ENCODE results near the gene CDC40.

DNA sequence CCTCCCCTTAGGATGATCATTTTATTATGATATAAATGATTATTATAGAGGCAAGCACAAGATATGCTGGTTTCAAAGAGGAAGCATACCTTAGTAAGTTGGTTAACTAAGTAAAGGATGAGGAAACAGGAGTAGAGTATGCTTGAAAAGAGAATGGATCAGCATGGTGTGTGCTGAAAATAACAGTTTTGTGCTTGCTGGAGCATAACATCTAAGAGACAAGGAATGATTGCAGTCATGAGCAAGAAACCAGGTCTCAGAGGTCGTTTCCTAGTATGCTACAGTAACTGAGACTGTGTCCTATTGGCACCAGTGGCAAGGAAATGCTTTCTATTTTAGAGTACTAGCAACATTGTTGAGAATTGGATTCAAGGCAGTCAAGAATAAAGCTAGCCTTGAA lies 34.1 kb downstream of the CDC40 start:
- TF ChIP-seq EZH2 (IDR thresholded peaks at IDR 0.05; ENCODE audit: borderline replicate concordance, low read length), result no peak
- TF ChIP-seq, protein P1, sequence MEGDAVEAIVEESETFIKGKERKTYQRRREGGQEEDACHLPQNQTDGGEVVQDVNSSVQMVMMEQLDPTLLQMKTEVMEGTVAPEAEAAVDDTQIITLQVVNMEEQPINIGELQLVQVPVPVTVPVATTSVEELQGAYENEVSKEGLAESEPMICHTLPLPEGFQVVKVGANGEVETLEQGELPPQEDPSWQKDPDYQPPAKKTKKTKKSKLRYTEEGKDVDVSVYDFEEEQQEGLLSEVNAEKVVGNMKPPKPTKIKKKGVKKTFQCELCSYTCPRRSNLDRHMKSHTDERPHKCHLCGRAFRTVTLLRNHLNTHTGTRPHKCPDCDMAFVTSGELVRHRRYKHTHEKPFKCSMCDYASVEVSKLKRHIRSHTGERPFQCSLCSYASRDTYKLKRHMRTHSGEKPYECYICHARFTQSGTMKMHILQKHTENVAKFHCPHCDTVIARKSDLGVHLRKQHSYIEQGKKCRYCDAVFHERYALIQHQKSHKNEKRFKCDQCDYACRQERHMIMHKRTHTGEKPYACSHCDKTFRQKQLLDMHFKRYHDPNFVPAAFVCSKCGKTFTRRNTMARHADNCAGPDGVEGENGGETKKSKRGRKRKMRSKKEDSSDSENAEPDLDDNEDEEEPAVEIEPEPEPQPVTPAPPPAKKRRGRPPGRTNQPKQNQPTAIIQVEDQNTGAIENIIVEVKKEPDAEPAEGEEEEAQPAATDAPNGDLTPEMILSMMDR (IDR thresholded peaks at IDR 0.05; ENCODE audit: low read length), result no peak
